H9 (cell line): ENCODE measurements around the gene MAGI1. TPM values are rescaled to one million over a fixed set of nuclear protein-coding genes. Genes with fewer than 3 reads are reported as not detected.
A peak's percentile ranks its signal among the peaks of the same experiment; 100 is the strongest.

Source experiments
- DNase-seq: peaks from one replicate; pipeline ENCODE4 v3.0.0-alpha.2; 2017
- H2AFZ ChIP-seq: one replicate; pipeline ENCODE4 v1.6.1; 2013; ENCODE audit warnings: mild to moderate bottlenecking, low read length, control low read depth, moderate library complexity
- H2AK5ac ChIP-seq: 2 replicates; pipeline ENCODE4 v1.6.1; 2013; ENCODE audit warnings: low read length, control low read depth, mixed read lengths; ENCODE audit not compliant: insufficient read length
- H2BK120ac ChIP-seq: one replicate; pipeline ENCODE4 v1.6.1; 2013; ENCODE audit warnings: low read depth, mild to moderate bottlenecking, low read length, control low read depth, inconsistent platforms; ENCODE audit not compliant: poor library complexity, severe bottlenecking
- H2BK12ac ChIP-seq: 2 replicates; pipeline ENCODE4 v1.6.1; 2013; ENCODE audit warnings: low read length, control low read depth, mixed read lengths, low read depth; ENCODE audit not compliant: insufficient read length
- H2BK15ac ChIP-seq: 2 replicates; pipeline ENCODE4 v1.6.1; 2013; ENCODE audit warnings: low read depth, low read length, control low read depth
- H2BK20ac ChIP-seq: one replicate; pipeline ENCODE4 v1.6.1; 2013; ENCODE audit warnings: low read depth, mild to moderate bottlenecking, low read length, control low read depth, inconsistent platforms; ENCODE audit not compliant: poor library complexity, severe bottlenecking
- H2BK5ac ChIP-seq: 2 replicates; pipeline ENCODE4 v1.6.1; 2013; ENCODE audit warnings: low read length, control low read depth, mixed read lengths; ENCODE audit not compliant: insufficient read length
- H3K14ac ChIP-seq: 2 replicates; pipeline ENCODE4 v1.6.1; 2013; ENCODE audit warnings: low read length, control low read depth; ENCODE audit not compliant: insufficient read depth
- H3K18ac ChIP-seq: 2 replicates; pipeline ENCODE4 v1.6.1; 2013; ENCODE audit warnings: low read depth, mild to moderate bottlenecking, mixed read lengths, low read length, control low read depth; ENCODE audit not compliant: insufficient read length
- H3K23ac ChIP-seq: 2 replicates; pipeline ENCODE4 v1.6.1; 2013; ENCODE audit warnings: low read length, control low read depth, mixed read lengths, low read depth; ENCODE audit not compliant: insufficient read length
- H3K23me2 ChIP-seq: 2 replicates; pipeline ENCODE4 v1.6.1; 2013; ENCODE audit warnings: low read depth, mild to moderate bottlenecking, mixed read lengths, low read length, control low read depth; ENCODE audit not compliant: insufficient read length, poor library complexity, severe bottlenecking
- H3K27ac ChIP-seq: 2 replicates; pipeline ENCODE4 v1.5.1; 2013; ENCODE audit warnings: low read length, control low read depth, mixed read lengths, low read depth; ENCODE audit not compliant: insufficient read length
- H3K27me3 ChIP-seq: 2 replicates; pipeline ENCODE4 v1.6.1; 2013; ENCODE audit warnings: low read length, control low read depth, inconsistent platforms; ENCODE audit not compliant: insufficient read depth
- H3K4ac ChIP-seq: 2 replicates; pipeline ENCODE4 v1.6.1; 2013; ENCODE audit warnings: low read depth, mild to moderate bottlenecking, control low read depth, inconsistent platforms, low read length, moderate library complexity
- H3K4me1 ChIP-seq: 2 replicates; pipeline ENCODE4 v1.6.1; 2013; ENCODE audit warnings: low read length, control low read depth, inconsistent platforms; ENCODE audit not compliant: insufficient read depth
- H3K4me2 ChIP-seq: 2 replicates; pipeline ENCODE4 v1.6.1; 2013; ENCODE audit warnings: low read length, control low read depth, mixed read lengths; ENCODE audit not compliant: insufficient read length, insufficient read depth
- H3K56ac ChIP-seq: 2 replicates; pipeline ENCODE4 v1.6.1; 2013; ENCODE audit warnings: low read depth, mild to moderate bottlenecking, mixed read lengths, low read length, control low read depth; ENCODE audit not compliant: insufficient read length
- H3K79me1 ChIP-seq: 2 replicates; pipeline ENCODE4 v1.6.1; 2013; ENCODE audit warnings: low read depth, mild to moderate bottlenecking, moderate library complexity, low read length, control low read depth, inconsistent platforms; ENCODE audit not compliant: insufficient read depth, poor library complexity, severe bottlenecking
- H3K79me2 ChIP-seq: 2 replicates; pipeline ENCODE4 v1.6.1; 2013; ENCODE audit warnings: low read length, control low read depth, inconsistent platforms; ENCODE audit not compliant: insufficient read depth
- H3K9ac ChIP-seq: 2 replicates; pipeline ENCODE4 v1.6.1; 2013; ENCODE audit warnings: low read length, control low read depth, mixed read lengths; ENCODE audit not compliant: insufficient read length; ENCODE audit errors: extremely low read depth
- H3K9me3 ChIP-seq: one replicate; pipeline ENCODE4 v1.6.1; 2013; ENCODE audit warnings: low read depth, low read length, inconsistent platforms; ENCODE audit not compliant: control insufficient read depth
- H3T11ph ChIP-seq: one replicate; pipeline ENCODE4 v1.6.1; 2013; ENCODE audit warnings: mild to moderate bottlenecking, low read length, control low read depth, inconsistent platforms
- H4K20me1 ChIP-seq: one replicate; pipeline ENCODE4 v1.6.1; 2013; ENCODE audit not compliant: control insufficient read depth, insufficient read length, insufficient read depth
- H4K5ac ChIP-seq: 2 replicates; pipeline ENCODE4 v1.6.1; 2013; ENCODE audit warnings: low read depth, mild to moderate bottlenecking, mixed read lengths, low read length, control low read depth; ENCODE audit not compliant: insufficient read length
- H4K8ac ChIP-seq: replicated peaks from 2 replicates; pipeline ENCODE4 v1.6.1; 2013; ENCODE audit warnings: low read length, control low read depth, mixed read lengths, low read depth; ENCODE audit not compliant: insufficient read length
- H4K91ac ChIP-seq: 2 replicates; pipeline ENCODE4 v1.6.1; 2013; ENCODE audit warnings: low read depth, mild to moderate bottlenecking, moderate library complexity, mixed read lengths, low read length, control low read depth; ENCODE audit not compliant: insufficient read length
- H3K27ac Mint-ChIP-seq, 3 experiments: 2 replicates in 2 of 3; 3 replicates in 1 of 3; pipeline ENCODE4 v1.8.0; 2020 to 2021; ENCODE audit warnings: mixed read lengths in 3 of 3, mild to moderate bottlenecking in 1 of 3, moderate library complexity in 1 of 3
- H3K27me3 Mint-ChIP-seq: 2 replicates; pipeline ENCODE4 v1.8.0; 2021; ENCODE audit warnings: low read depth, mild to moderate bottlenecking, moderate library complexity, mixed read lengths
- H3K36me3 Mint-ChIP-seq, 3 experiments: 2 replicates in 2 of 3; 3 replicates in 1 of 3; pipeline ENCODE4 v1.8.0; 2020 to 2021; ENCODE audit warnings: low read depth in 3 of 3, mixed read lengths in 3 of 3; ENCODE audit not compliant: insufficient read depth in 1 of 3
- H3K4me1 Mint-ChIP-seq, 2 experiments: 2 replicates each; pipeline ENCODE4 v1.8.0; 2020; ENCODE audit warnings: mixed read lengths in 2 of 2
- H3K4me3 Mint-ChIP-seq, 2 experiments: 2 replicates in 1 of 2; 3 replicates in 1 of 2; pipeline ENCODE4 v1.8.0; 2020 to 2021; ENCODE audit warnings: mild to moderate bottlenecking in 2 of 2, mixed read lengths in 2 of 2, moderate library complexity in 1 of 2
- H3K9me3 Mint-ChIP-seq, 2 experiments: 2 replicates in 1 of 2; 3 replicates in 1 of 2; pipeline ENCODE4 v1.8.0; 2020; ENCODE audit warnings: mild to moderate bottlenecking in 2 of 2, mixed read lengths in 2 of 2, moderate library complexity in 1 of 2
- CTCF ChIP-seq: fragments of 200-600 bp; sonication (generic); conservative IDR thresholded peaks from 3 replicates; pipeline ENCODE4 v1.8.0; 2021; ENCODE audit warnings: antibody characterized with exemption, mild to moderate bottlenecking
- WGBS: extraction: QIAGEN DNeasy Blood & Tissue Kit; methylation state at CpG from one replicate; pipeline ENCODE4 v1.1.7; 2013; ENCODE audit warnings: missing lambda C conversion rate, low lambda C conversion rate, mixed read lengths; ENCODE audit not compliant: insufficient read length; ENCODE audit errors: extremely low coverage; 5-methylcytosine and 5-hydroxymethylcytosine counted together
- total RNA-seq: library from RNA; stranded (reverse); gene quantifications from 2 replicates; pipeline ENCODE4 v1.2.1, GENCODE V29; 2021

MAGI1 gene
- total RNA-seq, 1 experiment from 2014 or later = 65.7 TPM

- no peak overlapping the region for H3K9ac ChIP-seq
- H4K8ac ChIP-seq = no peak overlapping the region
- H4K20me1 ChIP-seq = no peaks in the 10 kb centered on the region
- no peak overlapping the region for H3K4me3 Mint-ChIP-seq
- H3T11ph ChIP-seq = no peak overlapping the region
- no peak overlapping the region for H3K4ac ChIP-seq
- H2BK15ac ChIP-seq = no peak overlapping the region
- H3K23me2 ChIP-seq = no peaks in the 10 kb centered on the region
- no peak overlapping the region for H2AFZ ChIP-seq
- H3K4me1 ChIP-seq = no peaks in the 10 kb centered on the region; the same call in 1 of the 2 replicates
- no peaks in the 10 kb centered on the region for H3K9me3 Mint-ChIP-seq
- no peak overlapping the region for H3K56ac ChIP-seq
- no peak overlapping the region for H2BK120ac ChIP-seq
- no peak overlapping the region for H2BK12ac ChIP-seq
- no CpG with 5 or more reads among the region's 7 CpGs for WGBS
- no peak overlapping the region for H3K23ac ChIP-seq
- H3K27ac Mint-ChIP-seq = peak overlapping the region; percentile 3 to 37 (median 7); a peak in 2 of 7 replicates
- no peak for DNase-seq
- no peak overlapping the region for H4K5ac ChIP-seq
- H3K4me1 Mint-ChIP-seq = peaks cover 23 to 28% of the 10 kb centered on the region in 2 experiments
- H3K27me3 ChIP-seq = no peaks in the 10 kb centered on the region
- no peak for TF ChIP-seq CTCF
- no peaks in the 10 kb centered on the region for H3K9me3 ChIP-seq
- H4K91ac ChIP-seq = no peak overlapping the region
- H3K79me1 ChIP-seq = peaks cover 10% of the 10 kb centered on the region
- H3K18ac ChIP-seq = no peak overlapping the region
- H3K4me2 ChIP-seq = no peak overlapping the region
- H2BK5ac ChIP-seq = no peak overlapping the region
- H3K27me3 Mint-ChIP-seq = no peaks in the 10 kb centered on the region
- peaks cover 20% of the 10 kb centered on the region; the same call in 1 of the 2 replicates for H3K79me2 ChIP-seq
- no peak overlapping the region for H2AK5ac ChIP-seq
- peaks cover 0 to 6% (median 0%) of the 10 kb centered on the region in 3 experiments; a peak in 3 of 7 replicates for H3K36me3 Mint-ChIP-seq
- H3K27ac ChIP-seq = no peak overlapping the region
- no peak overlapping the region for H2BK20ac ChIP-seq
- H3K14ac ChIP-seq = no peak overlapping the region
Measured at GRCh38 chr3:66004244-66004643, 34.5 kb downstream of the MAGI1 start.
